Astrocyte (in vitro differentiated cells and primary cell): ENCODE results near the gene SEMA6B. TPM values are rescaled to one million over a fixed set of nuclear protein-coding genes. Genes with fewer than 3 reads are reported as not detected.

Experiments
- DNase-seq: peaks from one replicate; pipeline ENCODE4 v3.0.0-alpha.2; 2010; ENCODE audit warnings: low read depth
- FAIRE-seq: peaks from 2 replicates; lab custom pipeline; 2011; peaks lifted over from hg19 to GRCh38; lab: Jason Lieb, UNC
- H2AFZ ChIP-seq: 2 replicates; pipeline ENCODE4 v1.6.0; 2012; ENCODE audit warnings: low read depth, low read length, inconsistent platforms
- H3K27ac ChIP-seq: 2 replicates; pipeline ENCODE4 v1.5.1; 2011; ENCODE audit warnings: low read depth, low read length, inconsistent platforms
- H3K27me3 ChIP-seq: 2 replicates; pipeline ENCODE4 v1.6.0; 2011; ENCODE audit warnings: low read length, inconsistent platforms; ENCODE audit not compliant: insufficient read depth
- H3K36me3 ChIP-seq: 2 replicates; pipeline ENCODE4 v1.5.1; 2011; ENCODE audit warnings: low read length, inconsistent platforms; ENCODE audit not compliant: insufficient read depth
- H3K4me1 ChIP-seq: 2 replicates; pipeline ENCODE4 v1.5.1; 2011; ENCODE audit warnings: low read length, inconsistent platforms; ENCODE audit not compliant: insufficient read depth
- H3K4me2 ChIP-seq: 2 replicates; pipeline ENCODE4 v1.6.0; 2012; ENCODE audit warnings: low read length, inconsistent platforms
- H3K4me3 ChIP-seq: 2 replicates; pipeline ENCODE4 v1.5.1; 2011; ENCODE audit warnings: low read depth, mild to moderate bottlenecking, low read length, inconsistent platforms; ENCODE audit not compliant: insufficient read depth
- H3K79me2 ChIP-seq: 2 replicates; pipeline ENCODE4 v1.6.0; 2012; ENCODE audit warnings: mild to moderate bottlenecking, low read length, inconsistent platforms; ENCODE audit not compliant: insufficient read depth
- H3K9ac ChIP-seq: 2 replicates; pipeline ENCODE4 v1.6.0; 2012; ENCODE audit warnings: mild to moderate bottlenecking, low read length, inconsistent platforms
- H3K9me3 ChIP-seq: 2 replicates; pipeline ENCODE4 v1.5.1; 2012; ENCODE audit warnings: low read depth, mild to moderate bottlenecking, low read length, inconsistent platforms; ENCODE audit not compliant: insufficient read depth
- H4K20me1 ChIP-seq: 2 replicates; pipeline ENCODE4 v1.6.0; 2012; ENCODE audit warnings: low read length, inconsistent platforms; ENCODE audit not compliant: insufficient read depth
- H3K27ac Mint-ChIP-seq: one replicate; pipeline ENCODE4 v1.8.0; 2021; ENCODE audit warnings: mild to moderate bottlenecking, mixed read lengths; ENCODE audit not compliant: unreplicated experiment
- H3K27me3 Mint-ChIP-seq: one replicate; pipeline ENCODE4 v1.8.0; 2021; ENCODE audit warnings: low read depth, mixed read lengths; ENCODE audit not compliant: unreplicated experiment
- H3K36me3 Mint-ChIP-seq: one replicate; pipeline ENCODE4 v1.8.0; 2021; ENCODE audit warnings: low read depth, mixed read lengths; ENCODE audit not compliant: unreplicated experiment
- H3K4me1 Mint-ChIP-seq: one replicate; pipeline ENCODE4 v1.8.0; 2021; ENCODE audit warnings: low read depth, mixed read lengths; ENCODE audit not compliant: unreplicated experiment
- H3K4me3 Mint-ChIP-seq: one replicate; pipeline ENCODE4 v1.8.0; 2021; ENCODE audit warnings: mild to moderate bottlenecking, moderate library complexity, mixed read lengths; ENCODE audit not compliant: unreplicated experiment
- H3K9me3 Mint-ChIP-seq: one replicate; pipeline ENCODE4 v1.8.0; 2021; ENCODE audit warnings: mild to moderate bottlenecking, mixed read lengths; ENCODE audit not compliant: unreplicated experiment
- EZH2 ChIP-seq: IDR thresholded peaks from 2 replicates; pipeline ENCODE4 v1.6.1; 2012; ENCODE audit warnings: mild to moderate bottlenecking, low read length, inconsistent platforms; ENCODE audit not compliant: insufficient read depth
- total RNA-seq: library from RNA; stranded (reverse); gene quantifications from 2 replicates; pipeline ENCODE4 v1.2.1, GENCODE V29; 2021
- TF ChIP-seq, protein P1 (sequence below): IDR thresholded peaks from 2 replicates; pipeline ENCODE4 v1.5.1; 2011; ENCODE audit warnings: low read depth, mild to moderate bottlenecking, inconsistent platforms, low read length, moderate library complexity; ENCODE audit not compliant: insufficient read depth

SEMA6B gene
- total RNA-seq, 1 donor from 2014 or later, result 14.3 TPM

DNA sequence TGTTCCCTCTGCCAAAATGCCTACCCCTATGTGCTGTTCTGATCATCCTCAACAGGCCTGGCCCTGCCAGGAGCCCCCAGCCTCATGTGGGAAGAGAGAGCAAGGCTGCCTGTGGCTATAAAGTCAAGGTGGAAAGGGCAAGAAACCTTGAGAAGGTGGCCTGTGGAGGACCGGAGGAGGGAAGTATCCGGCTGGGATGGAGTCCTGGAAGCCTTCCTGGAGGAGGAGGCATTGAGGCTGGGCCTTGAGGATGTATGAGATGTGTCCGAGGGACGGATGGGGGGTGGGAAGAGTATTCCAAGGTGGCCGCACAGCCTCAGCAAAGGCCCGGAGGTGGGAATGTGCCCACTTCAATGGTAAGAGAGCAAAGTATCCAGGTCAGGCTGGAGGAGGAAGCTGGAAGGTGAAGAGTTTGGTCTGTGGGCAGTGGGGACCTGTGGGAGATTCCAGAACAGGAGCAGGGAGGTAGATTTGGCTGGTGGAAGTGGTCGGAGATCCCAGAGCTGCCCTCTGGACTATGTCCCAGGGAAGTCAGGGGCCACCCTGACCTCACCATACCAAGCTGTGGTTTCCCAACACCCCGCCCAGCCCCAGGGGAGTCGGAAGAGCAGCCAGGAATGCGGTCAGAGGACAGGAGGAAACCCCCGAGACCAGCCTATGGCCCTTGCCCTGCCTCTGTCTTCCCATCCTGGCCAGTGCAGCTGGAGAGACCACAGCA lies 38.2 kb downstream of the SEMA6B start:
- H3K4me2 ChIP-seq, result no peak overlapping the region
- Mint-ChIP-seq H3K4me1 (peaks cover 6% of the 10 kb centered on the region), H3K36me3 (no peaks in the 10 kb centered on the region), H3K4me3 (no peak overlapping the region), H3K27ac (no peak overlapping the region), H3K9me3 (peaks cover 3% of the 10 kb centered on the region), H3K27me3 (peaks cover 23% of the 10 kb centered on the region)
- H3K4me3 ChIP-seq, result no peak overlapping the region
- H3K27me3 ChIP-seq, result no peaks in the 10 kb centered on the region
- H3K4me1 ChIP-seq, result no peaks in the 10 kb centered on the region
- H4K20me1 ChIP-seq, result no peaks in the 10 kb centered on the region
- H3K9me3 ChIP-seq, result no peaks in the 10 kb centered on the region
- no peak for FAIRE-seq
- no peaks in the 10 kb centered on the region for H3K79me2 ChIP-seq
- no peaks in the 10 kb centered on the region for H3K36me3 ChIP-seq
- TF ChIP-seq, protein P1, sequence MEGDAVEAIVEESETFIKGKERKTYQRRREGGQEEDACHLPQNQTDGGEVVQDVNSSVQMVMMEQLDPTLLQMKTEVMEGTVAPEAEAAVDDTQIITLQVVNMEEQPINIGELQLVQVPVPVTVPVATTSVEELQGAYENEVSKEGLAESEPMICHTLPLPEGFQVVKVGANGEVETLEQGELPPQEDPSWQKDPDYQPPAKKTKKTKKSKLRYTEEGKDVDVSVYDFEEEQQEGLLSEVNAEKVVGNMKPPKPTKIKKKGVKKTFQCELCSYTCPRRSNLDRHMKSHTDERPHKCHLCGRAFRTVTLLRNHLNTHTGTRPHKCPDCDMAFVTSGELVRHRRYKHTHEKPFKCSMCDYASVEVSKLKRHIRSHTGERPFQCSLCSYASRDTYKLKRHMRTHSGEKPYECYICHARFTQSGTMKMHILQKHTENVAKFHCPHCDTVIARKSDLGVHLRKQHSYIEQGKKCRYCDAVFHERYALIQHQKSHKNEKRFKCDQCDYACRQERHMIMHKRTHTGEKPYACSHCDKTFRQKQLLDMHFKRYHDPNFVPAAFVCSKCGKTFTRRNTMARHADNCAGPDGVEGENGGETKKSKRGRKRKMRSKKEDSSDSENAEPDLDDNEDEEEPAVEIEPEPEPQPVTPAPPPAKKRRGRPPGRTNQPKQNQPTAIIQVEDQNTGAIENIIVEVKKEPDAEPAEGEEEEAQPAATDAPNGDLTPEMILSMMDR, result no peak
- no peak for TF ChIP-seq EZH2
- no peak overlapping the region for H3K9ac ChIP-seq
- H3K27ac ChIP-seq, result no peak overlapping the region
- H2AFZ ChIP-seq, result no peak overlapping the region
- DNase-seq, result no peak

DNA sequence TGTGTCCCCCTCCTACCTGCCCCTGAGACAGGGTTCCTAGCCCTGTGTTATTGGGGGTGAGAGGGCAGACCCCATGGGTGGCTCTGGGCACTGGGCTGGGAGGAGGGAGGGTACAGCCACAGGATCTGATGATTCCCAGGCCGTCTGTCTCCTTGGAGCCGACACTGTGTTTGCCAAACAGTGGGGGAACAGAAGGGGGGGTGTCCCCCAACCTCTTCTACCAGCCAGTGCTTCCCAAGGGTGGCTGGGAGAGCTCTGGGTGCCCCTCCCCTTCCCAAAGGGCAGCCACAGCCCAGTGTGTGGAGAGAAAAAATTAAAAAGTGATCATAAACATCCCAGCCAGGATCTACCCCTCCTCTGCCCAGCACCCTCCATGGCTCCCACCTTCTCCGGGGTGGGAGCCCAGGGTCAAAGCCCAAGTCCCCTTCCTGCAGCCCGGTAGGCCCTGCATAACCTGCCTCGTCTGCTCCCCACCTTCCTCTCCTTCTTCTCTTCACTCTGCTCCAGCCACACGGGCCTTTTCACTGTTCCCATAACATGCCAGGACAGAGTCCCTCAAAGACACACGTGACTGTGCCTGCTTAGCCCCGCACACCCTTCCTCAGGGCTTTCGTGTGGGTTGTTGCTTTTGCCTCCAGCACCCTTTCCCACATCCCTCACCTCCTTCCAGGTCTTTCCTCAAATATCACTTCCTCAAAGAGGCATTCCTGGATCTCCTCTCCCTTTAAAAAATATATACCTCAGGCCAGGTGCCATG lies 39.8 kb downstream of the SEMA6B start:
- H3K9ac ChIP-seq, result no peak overlapping the region
- no peaks in the 10 kb centered on the region for H3K36me3 ChIP-seq
- no peaks in the 10 kb centered on the region for H3K79me2 ChIP-seq
- peaks cover 29% of the 10 kb centered on the region for H3K27me3 Mint-ChIP-seq
- no peaks in the 10 kb centered on the region for H4K20me1 ChIP-seq
- H3K4me1 ChIP-seq, result no peaks in the 10 kb centered on the region
- no peak overlapping the region for H3K4me3 Mint-ChIP-seq
- H3K27ac ChIP-seq, result no peak overlapping the region
- TF ChIP-seq, protein P1, result no peak
- no peak for TF ChIP-seq EZH2
- peaks cover 3% of the 10 kb centered on the region for H3K9me3 Mint-ChIP-seq
- no peak overlapping the region for H3K4me3 ChIP-seq
- DNase-seq, result no peak
- H3K4me2 ChIP-seq, result no peak overlapping the region
- no peaks in the 10 kb centered on the region for H3K27me3 ChIP-seq
- H3K9me3 ChIP-seq, result no peaks in the 10 kb centered on the region
- peaks cover 6% of the 10 kb centered on the region for H3K4me1 Mint-ChIP-seq
- FAIRE-seq, result no peak
- H3K36me3 Mint-ChIP-seq, result no peaks in the 10 kb centered on the region
- H2AFZ ChIP-seq, result no peak overlapping the region
- no peak overlapping the region for H3K27ac Mint-ChIP-seq

DNA sequence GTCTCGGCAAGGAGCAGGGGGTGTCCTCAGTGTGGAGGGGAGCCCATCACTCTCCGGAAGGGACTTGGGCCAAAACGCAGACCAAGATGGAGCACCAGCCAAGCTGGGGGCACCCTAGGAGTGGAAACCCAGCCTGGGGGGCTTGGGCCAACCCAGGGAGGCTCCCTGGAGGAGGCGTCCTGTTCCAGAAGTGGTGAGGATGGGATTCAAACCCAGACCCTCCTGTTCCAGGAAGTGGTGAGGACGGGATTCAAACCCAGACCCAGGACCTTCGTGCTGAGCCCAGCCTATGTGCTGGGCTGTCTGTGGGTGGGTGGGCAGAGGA lies 40.4 kb downstream of the SEMA6B start:
- no peak overlapping the region for H3K27ac ChIP-seq
- H3K36me3 ChIP-seq, result no peaks in the 10 kb centered on the region
- DNase-seq, result no peak
- Mint-ChIP-seq H3K36me3 (no peaks in the 10 kb centered on the region), H3K27ac (no peak overlapping the region), H3K4me1 (peaks cover 6% of the 10 kb centered on the region), H3K27me3 (peaks cover 29% of the 10 kb centered on the region), H3K9me3 (peaks cover 3% of the 10 kb centered on the region), H3K4me3 (no peak overlapping the region)
- no peaks in the 10 kb centered on the region for H3K9me3 ChIP-seq
- H3K27me3 ChIP-seq, result no peaks in the 10 kb centered on the region
- no peaks in the 10 kb centered on the region for H3K4me1 ChIP-seq
- no peak overlapping the region for H2AFZ ChIP-seq
- H3K4me3 ChIP-seq, result no peak overlapping the region
- H3K9ac ChIP-seq, result no peak overlapping the region
- H3K79me2 ChIP-seq, result no peaks in the 10 kb centered on the region
- no peaks in the 10 kb centered on the region for H4K20me1 ChIP-seq
- TF ChIP-seq EZH2, result no peak
- TF ChIP-seq, protein P1, result no peak
- H3K4me2 ChIP-seq, result no peak overlapping the region
- no peak for FAIRE-seq
